Common myeloid progenitor, CD34-positive (primary cell): ENCODE data around the gene MYL12B. TPM values are rescaled to one million over a fixed set of nuclear protein-coding genes. Genes with fewer than 3 reads are reported as not detected.

Experiments
- CTCF ChIA-PET: fragments of 350-600 bp; sonication (Branson Sonifier 250); formaldehyde crosslinking; loops from one replicate; lab custom pipeline; 2021; ENCODE audit warnings: antibody characterized with exemption; lab: Charles Lee
- POLR2A ChIA-PET: fragments of 350-600 bp; sonication (Branson Sonifier 250); formaldehyde crosslinking; loops from one replicate; lab custom pipeline; 2021; ENCODE audit warnings: antibody characterized with exemption; lab: Charles Lee
- DNase-seq, 3 donors: peaks; one replicate each; pipeline versions ENCODE4 v3.0.0 to v3.0.0-alpha.2; 2013
- H3K27ac ChIP-seq, 2 experiments: 1 replicate in 1 of 2; 2 replicates in 1 of 2; pipeline ENCODE4 v1.7.0; 2013; ENCODE audit warnings: inconsistent platforms in 2 of 2, low read length in 2 of 2, mild to moderate bottlenecking in 2 of 2, low read depth in 1 of 2, moderate library complexity in 1 of 2; ENCODE audit not compliant: severe bottlenecking in 2 of 2, insufficient read depth in 1 of 2, poor library complexity in 1 of 2
- H3K27me3 ChIP-seq, 5 experiments: replicated peaks in 2 of 5; 1 replicate in 3 of 5; 2 replicates in 2 of 5; pipeline versions ENCODE4 v1.6.1 to v1.7.0; 2013; ENCODE audit warnings: low read length in 4 of 5, mild to moderate bottlenecking in 2 of 5, moderate library complexity in 2 of 5, inconsistent platforms in 1 of 5; ENCODE audit not compliant: insufficient read depth in 5 of 5, control insufficient read depth in 4 of 5
- H3K36me3 ChIP-seq, 4 experiments: 1 replicate in 2 of 4; 2 replicates in 2 of 4; pipeline versions ENCODE4 v1.6.1 to v1.7.0; 2013; ENCODE audit warnings: low read length in 3 of 4, control low read depth in 1 of 4, mild to moderate bottlenecking in 1 of 4; ENCODE audit not compliant: control insufficient read depth in 4 of 4, insufficient read depth in 4 of 4
- H3K4me1 ChIP-seq, 4 experiments: 1 replicate in 3 of 4; 2 replicates in 1 of 4; pipeline versions ENCODE4 v1.6.1 to v1.7.1; 2013; ENCODE audit warnings: low read length in 3 of 4, mild to moderate bottlenecking in 3 of 4, control low read depth in 1 of 4, inconsistent platforms in 1 of 4, moderate library complexity in 1 of 4; ENCODE audit not compliant: control insufficient read depth in 4 of 4, insufficient read depth in 4 of 4; ENCODE audit errors: control extremely low read depth in 1 of 4
- H3K4me3 ChIP-seq, 7 experiments: 1 replicate in 4 of 7; 2 replicates in 3 of 7; pipeline versions ENCODE4 v1.5.1 to v1.7.0; 2013; ENCODE audit warnings: mild to moderate bottlenecking in 7 of 7, low read length in 6 of 7, moderate library complexity in 6 of 7, inconsistent platforms in 2 of 7, low read depth in 2 of 7, control low read depth in 1 of 7; ENCODE audit not compliant: insufficient read depth in 4 of 7, control insufficient read depth in 1 of 7; ENCODE audit errors: extremely low read depth in 1 of 7
- H3K9me3 ChIP-seq, 5 experiments: 1 replicate in 4 of 5; 2 replicates in 1 of 5; pipeline versions ENCODE4 v1.6.1 to v1.7.1; 2013; ENCODE audit warnings: low read length in 4 of 5, mild to moderate bottlenecking in 2 of 5, inconsistent platforms in 1 of 5, low read depth in 1 of 5, moderate library complexity in 1 of 5; ENCODE audit not compliant: control insufficient read depth in 4 of 5, insufficient read depth in 2 of 5; ENCODE audit errors: control extremely low read depth in 1 of 5
- WGBS: methylation state at CpG from one replicate; pipeline ENCODE4 v1.1.5; 2013; ENCODE audit not compliant: insufficient coverage; 5-methylcytosine and 5-hydroxymethylcytosine counted together
- polyA plus RNA-seq: library from polyadenylated mRNA; unstranded; fragments of 120-200 nt; gene quantifications from one replicate; pipeline ENCODE4 v1.2.1, GENCODE V29; 2013

MYL12B gene
- 290 TPM for polyA plus RNA-seq

- H3K36me3 ChIP-seq: peaks cover 8 to 25% (median 15%) of the 10 kb centered on the region in 4 experiments
- DNase-seq: peak; percentile 89 to 96 (median 93)
- H3K27me3 ChIP-seq: no peaks in the 10 kb centered on the region
- H3K4me1 ChIP-seq: peaks cover 33 to 57% (median 42%) of the 10 kb centered on the region in 4 experiments
- peak within 1 kb of the TSS; percentile 83 to 99 (median 90) for H3K4me3 ChIP-seq
- H3K9me3 ChIP-seq: no peaks in the 10 kb centered on the region
- peak within 1 kb of the TSS; percentile 95 to 99 for H3K27ac ChIP-seq
- ChIA-PET POLR2A (interaction anchor here (0.7 to 6.6 kb wide), 8 partner anchors 9 to 405 kb away, joined by 3 to 90 read pairs (median 4); partner anchors contain the start of gene MYL12A), CTCF (interaction anchor here (3.5 kb wide), 1 partner anchor 12 kb away, joined by 68 read pairs; the partner anchor contains the start of gene MYL12A)
- WGBS: under 1% methylated on average over 75 of the region's 84 CpGs
Measured at GRCh38 chr18:3261373-3262233, at the start of gene MYL12B. Gene MYL12B, plus strand, starts transcription at chr18:3262133. Its CDS starts 10,766 bp downstream, at chr18:3272899.

GRCh38 chr18:3212657-3213056 lies 49.3 kb upstream of the MYL12B start:
- Histone ChIP-seq H3K4me1 (peaks cover 2 to 18% (median 15%) of the 10 kb centered on the region in 4 experiments), H3K27me3 (no peaks in the 10 kb centered on the region), H3K9me3 (peaks cover 0 to 3% (median 0%) of the 10 kb centered on the region in 5 experiments), H3K36me3 (no peaks in the 10 kb centered on the region), H3K27ac (peak overlapping the region; percentile 87 to 93), H3K4me3 (peak overlapping the region in 2 of 7 experiments; percentile 14 to 16)
- CTCF ChIA-PET: interaction anchor here (2.5 kb wide), 1 partner anchor 61 kb away, joined by 7 read pairs; no protein-coding TSS in a partner anchor
- POLR2A ChIA-PET: no interaction called here
- DNase-seq: no peak
- WGBS: 100% methylated on average over 4 of the region's 4 CpGs

GRCh38 chr18:3213300-3214059 lies 48.5 kb upstream of the MYL12B start:
- peaks cover 2 to 18% (median 15%) of the 10 kb centered on the region in 4 experiments for H3K4me1 ChIP-seq
- H3K4me3 ChIP-seq: peak overlapping the region in 2 of 7 experiments; percentile 16 to 34
- ChIA-PET CTCF (interaction anchor here (1.2 to 2.5 kb wide), 2 partner anchors 62 to 228 kb away, joined by 4 to 7 read pairs; no protein-coding TSS in a partner anchor), POLR2A (interaction anchor here (0.5 kb wide), 1 partner anchor 30 kb away, joined by 3 read pairs; no protein-coding TSS in a partner anchor)
- peak; percentile 78 to 92 (median 86) for DNase-seq
- H3K27ac ChIP-seq: peak overlapping the region; percentile 87 to 93
- no peaks in the 10 kb centered on the region for H3K27me3 ChIP-seq
- no peaks in the 10 kb centered on the region for H3K36me3 ChIP-seq
- 33% methylated on average over 2 of the region's 6 CpGs for WGBS
- H3K9me3 ChIP-seq: peaks cover 0 to 3% (median 0%) of the 10 kb centered on the region in 5 experiments

GRCh38 chr18:3214855-3215637 lies 46.9 kb upstream of the MYL12B start:
- WGBS: 97% methylated on average over 29 of the region's 36 CpGs
- DNase-seq: no peak
- H3K27me3 ChIP-seq: no peaks in the 10 kb centered on the region
- H3K4me3 ChIP-seq: no peak overlapping the region
- H3K9me3 ChIP-seq: peaks cover 0 to 3% (median 0%) of the 10 kb centered on the region in 5 experiments
- no peaks in the 10 kb centered on the region for H3K36me3 ChIP-seq
- CTCF ChIA-PET: interaction anchor here (1.1 to 2.5 kb wide), 3 partner anchors 9 to 64 kb away, joined by 3 to 7 read pairs (median 6); no protein-coding TSS in a partner anchor
- POLR2A ChIA-PET: no interaction called here
- H3K4me1 ChIP-seq: peaks cover 2 to 18% (median 15%) of the 10 kb centered on the region in 4 experiments
- H3K27ac ChIP-seq: peak overlapping the region in 1 of 2 experiments; percentile 93

GRCh38 chr18:3216987-3217386 lies 44.9 kb upstream of the MYL12B start:
- CTCF ChIA-PET: interaction anchor here (0.9 to 2.3 kb wide), 4 partner anchors 9 to 37 kb away, joined by 3 to 6 read pairs (median 3); no protein-coding TSS in a partner anchor

More at GRCh38 chr18:3216987-3217386, 44.9 kb upstream of the MYL12B start:
- Histone ChIP-seq H3K9me3 (peaks cover 0 to 3% (median 0%) of the 10 kb centered on the region in 5 experiments), H3K4me1 (peaks cover 2 to 18% (median 15%) of the 10 kb centered on the region in 4 experiments), H3K36me3 (no peaks in the 10 kb centered on the region), H3K27ac (no peak overlapping the region), H3K4me3 (no peak overlapping the region), H3K27me3 (no peaks in the 10 kb centered on the region)
- POLR2A ChIA-PET: no interaction called here
- no peak for DNase-seq
- WGBS: 100% methylated on average over 3 of the region's 5 CpGs
